Mucosa of rectum (tissue), 2 donors: ENCODE results near the gene C2CD2.

ENCODE experiments used
- H3K27ac ChIP-seq, 2 donors: one replicate each; pipeline ENCODE4 v1.7.0; 2013; ENCODE audit warnings: inconsistent platforms in 2 of 2, low read depth in 2 of 2, low read length in 2 of 2
- H3K27me3 ChIP-seq, 2 donors: one replicate each; pipeline ENCODE4 v1.7.0; 2013; ENCODE audit warnings: low read length in 2 of 2; ENCODE audit not compliant: control insufficient read depth in 2 of 2, insufficient read depth in 2 of 2
- H3K36me3 ChIP-seq, 2 donors: one replicate each; pipeline ENCODE4 v1.7.0; 2013; ENCODE audit warnings: low read length in 2 of 2; ENCODE audit not compliant: control insufficient read depth in 2 of 2, insufficient read depth in 2 of 2
- H3K4me1 ChIP-seq, 2 donors: one replicate each; pipeline ENCODE4 v1.7.0; 2013; ENCODE audit warnings: low read length in 2 of 2, mild to moderate bottlenecking in 1 of 2; ENCODE audit not compliant: control insufficient read depth in 2 of 2, insufficient read depth in 2 of 2
- H3K4me3 ChIP-seq, 2 donors: one replicate each; pipeline ENCODE4 v1.7.0; 2013; ENCODE audit warnings: low read length in 2 of 2
- H3K9ac ChIP-seq, 2 donors: one replicate each; pipeline ENCODE4 v1.7.0; 2013; ENCODE audit warnings: low read length in 2 of 2, low read depth in 1 of 2, mild to moderate bottlenecking in 1 of 2
- H3K9me3 ChIP-seq, 2 donors: one replicate each; pipeline ENCODE4 v1.7.0; 2013; ENCODE audit warnings: low read length in 2 of 2; ENCODE audit not compliant: control insufficient read depth in 2 of 2
- donor health status: healthy.
- donor health status: Normal muscosa, but diverticular disease.

The C2CD2 gene

DNA sequence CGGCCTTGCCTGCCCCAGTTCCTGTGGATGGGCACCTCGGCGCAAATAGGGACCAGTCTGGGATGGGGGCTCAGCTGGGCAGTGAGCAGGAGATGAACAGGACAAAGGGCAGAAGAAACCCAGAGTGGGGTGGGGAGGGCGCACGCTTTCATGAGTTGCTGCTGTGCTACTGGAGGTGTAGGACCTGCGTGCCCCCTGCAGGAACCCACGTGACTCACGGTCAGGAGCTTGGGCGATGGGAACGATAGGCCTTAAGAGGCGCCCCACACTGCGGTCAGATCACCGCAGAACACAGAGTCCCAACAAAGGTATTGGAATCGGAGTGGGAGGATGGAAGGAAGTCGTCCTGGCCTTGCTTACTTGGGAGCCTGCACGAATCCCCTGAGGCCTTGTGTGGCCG, 91.8 kb downstream of the C2CD2 start:
- H3K27me3 ChIP-seq, result no peaks in the 10 kb centered on the region
- no peak overlapping the region for H3K9ac ChIP-seq
- H3K4me1 ChIP-seq, result no peaks in the 10 kb centered on the region
- no peak overlapping the region for H3K4me3 ChIP-seq
- no peak overlapping the region for H3K27ac ChIP-seq
- H3K9me3 ChIP-seq, result no peaks in the 10 kb centered on the region
- peaks cover 0 to 15% of the 10 kb centered on the region in 2 donors for H3K36me3 ChIP-seq

- Histone ChIP-seq H3K36me3 (peaks cover 5 to 20% of the 10 kb centered on the region in 2 donors), H3K9ac (no peak overlapping the region), H3K4me1 (no peaks in the 10 kb centered on the region), H3K4me3 (no peak overlapping the region), H3K27me3 (no peaks in the 10 kb centered on the region), H3K27ac (no peak overlapping the region), H3K9me3 (no peaks in the 10 kb centered on the region)
Measured at GRCh38 chr21:41861255-41861654, 92.6 kb downstream of the C2CD2 start.

DNA sequence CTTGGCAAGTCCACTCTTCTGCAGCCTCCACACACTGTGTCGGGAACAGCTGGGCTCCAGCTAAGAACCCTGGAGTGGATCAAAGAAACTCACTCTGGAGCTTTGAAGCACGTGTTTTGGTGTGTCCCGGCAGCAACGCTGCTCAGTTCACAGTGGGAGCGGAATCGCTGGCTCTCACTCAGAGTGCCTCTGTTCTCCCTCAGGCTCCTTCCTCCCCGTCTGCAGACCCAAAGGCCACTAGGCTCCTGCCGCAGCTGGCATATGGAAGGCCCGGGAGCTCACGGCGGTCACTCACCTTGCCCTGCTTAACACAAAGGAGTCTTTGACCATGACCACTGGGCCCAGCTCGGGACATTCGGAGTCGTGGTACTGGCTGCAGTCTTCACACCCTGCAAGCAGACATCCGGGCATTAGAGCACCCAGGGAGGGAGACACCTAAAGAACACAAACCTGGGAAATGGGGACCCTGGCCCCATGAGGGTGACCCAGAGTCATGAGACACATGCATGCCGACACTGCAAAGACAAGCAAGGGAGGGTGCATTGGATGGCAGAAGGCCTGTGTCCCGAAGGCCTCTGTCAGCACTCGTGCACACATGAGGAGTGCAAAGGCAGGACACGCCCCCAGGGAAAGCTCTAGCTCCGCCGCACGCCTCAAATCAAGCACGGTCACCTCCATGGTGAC, 94.4 kb downstream of the C2CD2 start:
- peaks cover 5 to 29% of the 10 kb centered on the region in 2 donors for H3K36me3 ChIP-seq

DNA sequence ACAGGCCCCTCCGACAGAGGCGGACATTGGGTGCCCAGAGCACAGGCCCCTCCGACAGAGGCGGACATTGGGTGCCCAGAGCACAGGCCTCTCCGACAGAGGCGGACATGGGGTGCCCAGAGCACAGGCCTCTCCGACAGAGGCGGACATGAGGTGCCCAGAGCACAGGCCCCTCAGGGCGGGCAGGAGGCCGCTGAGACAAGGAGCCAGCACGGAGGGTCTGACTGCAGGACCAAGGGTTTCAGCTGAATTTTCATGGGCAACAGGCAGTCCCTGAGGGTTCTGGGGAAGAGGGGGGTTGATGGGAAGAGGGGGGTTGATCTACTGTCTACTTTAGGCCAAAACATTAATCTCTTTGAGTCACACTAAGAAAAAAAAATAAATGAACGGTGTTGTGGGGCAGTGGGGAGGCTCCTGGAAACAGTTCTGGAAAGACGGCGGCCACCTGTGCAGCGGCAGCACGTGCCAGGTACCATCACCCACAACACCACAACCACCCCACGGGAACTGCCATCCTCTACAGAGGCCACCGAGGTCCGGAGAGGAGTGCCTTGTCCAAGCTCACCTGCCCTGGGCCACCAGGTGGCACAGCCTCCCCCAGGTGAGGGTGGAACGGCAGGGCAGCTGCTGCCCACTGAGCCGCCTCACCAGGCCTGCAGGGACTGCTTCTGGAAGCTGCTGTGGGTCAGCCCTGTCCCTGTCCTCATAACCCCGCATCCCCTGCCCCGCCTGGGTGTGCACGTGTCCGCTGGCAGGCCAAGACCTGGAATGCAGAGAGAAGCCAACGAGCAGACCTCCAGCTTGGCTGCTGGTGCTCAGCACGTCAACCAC, 95.1 kb downstream of the C2CD2 start:
- Histone ChIP-seq H3K9ac (no peak overlapping the region), H3K9me3 (no peaks in the 10 kb centered on the region), H3K27me3 (no peaks in the 10 kb centered on the region), H3K36me3 (peaks cover 12 to 37% of the 10 kb centered on the region in 2 donors), H3K4me3 (no peak overlapping the region), H3K27ac (no peak overlapping the region), H3K4me1 (no peaks in the 10 kb centered on the region)

More for the DNA sequence above, 94.4 kb downstream of the C2CD2 start:
- no peak overlapping the region for H3K27ac ChIP-seq
- H3K27me3 ChIP-seq, result no peaks in the 10 kb centered on the region
- no peak overlapping the region for H3K4me3 ChIP-seq
- no peaks in the 10 kb centered on the region for H3K9me3 ChIP-seq
- H3K4me1 ChIP-seq, result no peaks in the 10 kb centered on the region
- H3K9ac ChIP-seq, result no peak overlapping the region

GRCh38 chr21:41857771-41858300, 96.0 kb downstream of the C2CD2 start:
- Histone ChIP-seq H3K27me3 (no peaks in the 10 kb centered on the region), H3K9ac (no peak overlapping the region), H3K36me3 (peaks cover 13 to 44% of the 10 kb centered on the region in 2 donors), H3K4me3 (no peak overlapping the region), H3K27ac (no peak overlapping the region), H3K4me1 (no peaks in the 10 kb centered on the region), H3K9me3 (no peaks in the 10 kb centered on the region)

DNA sequence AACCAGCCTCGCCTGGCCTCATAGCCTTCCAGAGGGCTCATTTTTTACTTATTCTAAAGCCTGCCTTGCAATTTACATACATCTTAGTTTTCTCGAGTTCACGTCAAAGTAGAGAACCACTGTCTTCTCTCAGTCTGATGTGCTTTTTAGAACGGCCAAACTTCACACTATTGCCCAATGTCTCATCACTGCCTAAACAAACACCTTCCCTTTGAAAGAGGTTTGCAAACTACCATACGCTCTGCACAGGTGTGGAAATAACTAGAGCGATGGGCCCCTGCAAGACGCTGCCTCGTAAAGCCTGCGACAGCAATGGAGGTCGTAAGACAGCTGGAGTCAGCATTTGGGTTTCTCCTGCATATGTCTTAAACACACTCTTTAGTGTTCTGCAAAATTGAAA, 97.2 kb downstream of the C2CD2 start:
- Histone ChIP-seq H3K36me3 (peaks cover 13 to 50% of the 10 kb centered on the region in 2 donors), H3K27me3 (no peaks in the 10 kb centered on the region)

DNA sequence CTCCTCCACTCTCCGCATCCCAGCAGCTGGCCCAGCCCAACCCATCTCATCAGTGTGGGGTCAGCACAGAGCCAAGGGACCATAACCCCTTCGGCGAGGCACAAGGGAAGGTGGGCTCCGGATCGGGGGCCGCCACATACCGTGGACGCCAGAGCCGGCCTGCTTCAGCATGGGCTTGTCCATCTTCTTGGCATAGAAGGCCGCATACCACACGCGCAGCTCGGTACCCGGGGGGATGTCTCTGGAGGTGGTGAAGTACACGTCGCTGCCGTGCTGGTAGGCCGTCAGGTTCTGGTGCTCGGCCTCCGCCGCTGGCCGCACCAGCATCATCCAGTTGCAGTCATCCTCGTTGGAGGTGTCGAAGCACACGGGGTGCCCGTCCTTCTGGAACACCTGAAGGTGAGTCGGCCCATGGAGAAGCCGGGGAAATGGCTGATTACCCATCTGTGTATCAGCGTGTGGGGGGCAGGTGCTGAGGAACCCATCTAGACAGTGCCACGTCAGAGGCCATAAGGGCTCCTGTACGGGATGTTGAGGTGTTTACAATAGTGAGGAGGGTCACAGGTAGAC, 99.3 kb downstream of the C2CD2 start:
- H3K9ac ChIP-seq, result no peak overlapping the region
- no peaks in the 10 kb centered on the region for H3K4me1 ChIP-seq
- H3K9me3 ChIP-seq, result no peaks in the 10 kb centered on the region
- no peak overlapping the region for H3K4me3 ChIP-seq
- H3K27ac ChIP-seq, result no peak overlapping the region
- peaks cover 13 to 52% of the 10 kb centered on the region in 2 donors for H3K36me3 ChIP-seq
- no peaks in the 10 kb centered on the region for H3K27me3 ChIP-seq

More for the DNA sequence above, 97.2 kb downstream of the C2CD2 start:
- H3K9ac ChIP-seq, result no peak overlapping the region
- H3K27ac ChIP-seq, result no peak overlapping the region
- H3K4me3 ChIP-seq, result no peak overlapping the region
- H3K4me1 ChIP-seq, result no peaks in the 10 kb centered on the region
- H3K9me3 ChIP-seq, result no peaks in the 10 kb centered on the region

GRCh38 chr21:41852929-41853320, 100.9 kb downstream of the C2CD2 start:
- Histone ChIP-seq H3K4me3 (no peak overlapping the region), H3K9ac (no peak overlapping the region), H3K27me3 (no peaks in the 10 kb centered on the region), H3K4me1 (no peaks in the 10 kb centered on the region), H3K36me3 (peaks cover 13 to 43% of the 10 kb centered on the region in 2 donors), H3K27ac (no peak overlapping the region), H3K9me3 (no peaks in the 10 kb centered on the region)

- Histone ChIP-seq H3K36me3 (peaks cover 13 to 43% of the 10 kb centered on the region in 2 donors), H3K27ac (no peak overlapping the region), H3K27me3 (no peaks in the 10 kb centered on the region), H3K9ac (no peak overlapping the region), H3K4me1 (no peaks in the 10 kb centered on the region), H3K9me3 (no peaks in the 10 kb centered on the region), H3K4me3 (no peak overlapping the region)
Measured at GRCh38 chr21:41852151-41852928, 101.5 kb downstream of the C2CD2 start.
